VCaP (cell line): Measurements from ENCODE around the gene PARD3B.

Experiments used
- H3K27ac ChIP-seq: fragments of 450-650 bp; 2 replicates; pipeline ENCODE4 v1.5.1; 2017
- TF ChIP-seq, protein P1 (sequence below): fragments of 450-650 bp; conservative IDR thresholded peaks from 2 replicates; pipeline ENCODE4 v1.5.1; 2017; ENCODE audit warnings: mild to moderate bottlenecking, moderate library complexity

Gene PARD3B

GRCh38 chr2:205646680-205647079, 1101.4 kb downstream of the PARD3B start:
- TF ChIP-seq, protein P1, sequence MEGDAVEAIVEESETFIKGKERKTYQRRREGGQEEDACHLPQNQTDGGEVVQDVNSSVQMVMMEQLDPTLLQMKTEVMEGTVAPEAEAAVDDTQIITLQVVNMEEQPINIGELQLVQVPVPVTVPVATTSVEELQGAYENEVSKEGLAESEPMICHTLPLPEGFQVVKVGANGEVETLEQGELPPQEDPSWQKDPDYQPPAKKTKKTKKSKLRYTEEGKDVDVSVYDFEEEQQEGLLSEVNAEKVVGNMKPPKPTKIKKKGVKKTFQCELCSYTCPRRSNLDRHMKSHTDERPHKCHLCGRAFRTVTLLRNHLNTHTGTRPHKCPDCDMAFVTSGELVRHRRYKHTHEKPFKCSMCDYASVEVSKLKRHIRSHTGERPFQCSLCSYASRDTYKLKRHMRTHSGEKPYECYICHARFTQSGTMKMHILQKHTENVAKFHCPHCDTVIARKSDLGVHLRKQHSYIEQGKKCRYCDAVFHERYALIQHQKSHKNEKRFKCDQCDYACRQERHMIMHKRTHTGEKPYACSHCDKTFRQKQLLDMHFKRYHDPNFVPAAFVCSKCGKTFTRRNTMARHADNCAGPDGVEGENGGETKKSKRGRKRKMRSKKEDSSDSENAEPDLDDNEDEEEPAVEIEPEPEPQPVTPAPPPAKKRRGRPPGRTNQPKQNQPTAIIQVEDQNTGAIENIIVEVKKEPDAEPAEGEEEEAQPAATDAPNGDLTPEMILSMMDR: no peak

GRCh38 chr2:205650450-205650849, 1105.2 kb downstream of the PARD3B start:
- H3K27ac ChIP-seq: no peak overlapping the region
- TF ChIP-seq, protein P1: no peak

More at GRCh38 chr2:205646680-205647079, 1101.4 kb downstream of the PARD3B start:
- no peak overlapping the region for H3K27ac ChIP-seq

DNA sequence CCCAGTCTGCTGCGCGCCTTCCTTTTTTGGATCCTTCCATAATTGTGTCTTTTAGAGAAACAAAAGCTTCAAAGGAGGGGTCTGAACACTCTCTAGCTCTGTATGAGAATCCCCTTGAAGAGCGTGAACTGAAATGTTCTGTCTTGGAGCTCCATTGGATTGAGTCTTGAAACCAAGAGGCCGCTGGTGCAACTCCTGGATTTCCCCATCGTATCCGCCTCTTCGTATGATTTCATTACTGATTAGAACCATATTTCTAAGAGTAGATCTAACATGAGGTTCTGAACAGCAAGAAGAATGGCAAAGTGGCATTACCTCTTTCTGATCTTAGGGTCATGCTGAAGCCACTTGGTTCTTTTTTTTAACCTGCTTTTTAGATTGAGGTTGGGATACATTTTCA, 1105.7 kb downstream of the PARD3B start:
- TF ChIP-seq, protein P1: no peak
- H3K27ac ChIP-seq: no peak overlapping the region

DNA sequence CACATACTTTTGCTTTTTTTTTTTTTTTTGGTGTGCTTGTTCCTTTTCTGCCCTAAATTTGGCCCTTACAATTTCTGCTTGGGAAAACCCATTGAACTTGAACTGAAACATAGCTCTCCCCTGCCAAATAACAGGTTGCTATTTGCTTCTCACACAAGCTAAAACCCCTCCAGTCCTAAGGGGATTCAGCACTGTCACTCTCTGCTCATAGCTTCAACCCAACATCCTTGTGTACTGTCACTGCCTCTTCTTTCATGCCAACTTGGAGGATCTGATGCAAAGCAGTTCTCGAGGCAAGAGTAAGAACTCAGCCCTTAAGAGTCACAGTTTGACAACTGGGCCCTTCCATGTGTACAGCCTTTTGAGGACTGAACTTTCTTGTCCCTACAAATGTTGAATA, 1106.4 kb downstream of the PARD3B start:
- TF ChIP-seq, protein P1: no peak
- no peak overlapping the region for H3K27ac ChIP-seq

- no peak overlapping the region for H3K27ac ChIP-seq
- TF ChIP-seq, protein P1: no peak
These were observed 1109.8 kb downstream of the PARD3B start for GRCh38 chr2:205654878-205655605.

DNA sequence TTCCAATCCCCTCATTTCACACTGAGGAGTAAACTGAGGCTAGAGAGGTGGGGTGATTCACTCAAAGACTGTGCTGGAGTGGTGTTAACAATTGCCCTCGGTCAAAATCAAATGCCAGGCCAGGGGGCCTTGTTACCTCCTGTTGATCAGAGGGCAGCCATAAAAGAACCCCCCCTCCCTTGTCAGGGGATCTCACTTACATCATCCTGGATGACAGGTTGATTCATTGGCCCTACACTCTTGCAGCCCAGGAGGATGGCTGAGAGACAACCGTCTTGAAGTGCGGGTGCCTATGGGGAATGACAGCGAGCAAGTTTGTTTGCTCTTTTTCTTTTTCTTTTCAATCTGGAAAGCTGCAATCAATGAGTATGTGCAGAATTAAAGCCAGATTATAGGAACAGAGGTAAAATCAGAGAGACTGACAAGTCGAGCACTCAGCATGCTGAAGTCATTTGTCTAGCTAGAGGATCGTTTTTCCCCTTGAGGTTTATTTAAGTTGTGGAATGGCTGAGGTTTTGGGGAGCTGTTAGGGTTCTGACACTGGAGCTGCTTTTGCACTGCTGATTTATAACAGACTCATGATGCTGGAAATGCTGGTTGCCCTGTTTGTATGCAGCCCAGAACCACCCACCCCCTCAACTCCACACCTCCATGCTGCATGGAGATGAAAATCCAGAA, 1110.6 kb downstream of the PARD3B start:
- TF ChIP-seq, protein P1: no peak
- H3K27ac ChIP-seq: no peak overlapping the region

DNA sequence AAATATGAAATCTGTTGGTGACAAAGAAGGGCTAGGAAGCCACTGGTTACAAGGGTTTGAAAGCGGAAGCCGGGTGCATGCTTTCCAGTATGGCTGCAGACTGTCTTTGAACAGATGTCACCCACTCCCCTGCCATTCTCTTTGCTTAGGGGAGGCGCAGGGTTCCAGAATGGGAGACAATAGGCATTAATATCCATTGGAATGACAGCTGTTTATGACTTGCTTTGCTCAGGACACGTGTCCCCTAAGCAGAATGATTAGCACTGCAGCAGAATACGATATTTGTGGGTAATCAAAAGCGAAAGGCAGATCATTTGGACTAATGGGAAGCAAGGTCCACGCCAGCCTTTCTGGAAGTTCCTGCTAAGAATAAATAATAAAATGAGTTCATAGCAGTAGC, 1111.2 kb downstream of the PARD3B start:
- no peak overlapping the region for H3K27ac ChIP-seq
- TF ChIP-seq, protein P1: no peak
